Measurements from ENCODE around the gene PROM1.

DNA sequence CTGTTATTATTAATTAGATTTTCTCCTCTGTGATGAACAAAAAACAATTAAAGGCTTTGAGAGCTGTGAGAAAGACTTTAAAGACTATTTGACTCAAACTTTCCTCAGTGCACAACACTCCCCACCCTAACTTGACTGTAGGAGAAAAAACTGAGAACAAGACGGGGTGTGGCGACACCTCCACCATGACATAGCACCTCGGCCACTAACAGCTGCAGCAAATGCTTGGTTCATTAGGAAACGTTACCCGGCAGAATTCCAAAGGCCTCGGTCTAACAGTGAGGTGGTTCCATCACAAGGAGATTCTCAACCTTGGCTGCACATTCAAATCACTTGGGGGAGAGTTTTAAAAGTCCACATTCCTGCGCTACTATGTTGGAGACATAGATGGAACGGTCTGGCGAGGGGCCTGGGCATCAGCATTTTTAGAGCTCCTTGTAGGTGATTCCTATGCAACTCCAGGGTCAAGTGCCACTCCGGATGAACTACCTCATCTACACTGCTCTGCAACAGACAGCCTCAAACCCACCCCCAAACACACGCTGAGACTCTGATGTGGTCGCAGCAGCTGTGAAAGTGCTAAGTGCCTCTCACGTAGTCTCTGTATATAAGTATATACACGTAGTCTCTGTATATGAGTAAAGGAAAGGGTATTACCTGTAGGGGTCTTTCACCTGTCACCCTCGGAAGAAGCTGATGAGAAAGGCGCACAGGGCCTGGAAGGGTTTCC is 121.9 kb downstream of the PROM1 start:
- TF ChIP-seq CTCF (conservative IDR thresholded peaks at IDR 0.05; ENCODE audit: low read length) (no peak), EZH2phosphoT487 (IDR thresholded peaks at IDR 0.05; ENCODE audit: borderline replicate concordance) (no peak)
